H1 (cell line): ENCODE measurements around the gene CELSR1. TPM values are rescaled to one million over a fixed set of nuclear protein-coding genes. Genes with fewer than 3 reads are reported as not detected.

Experiments
- CHD2 ChIP-seq: IDR thresholded peaks from 2 replicates; pipeline ENCODE4 v1.6.1; 2012; ENCODE audit warnings: low read length, improper control_type of control experiment
- HDAC6 ChIP-seq: IDR thresholded peaks from one replicate; pipeline ENCODE4 v1.7.1; 2012; ENCODE audit warnings: low read depth, mild to moderate bottlenecking, inconsistent platforms, low read length, moderate library complexity
- SUZ12 ChIP-seq: fragments of 200-600 bp; sonication (generic); IDR thresholded peaks from 2 replicates; pipeline ENCODE4 v1.6.1; 2012; ENCODE audit warnings: mild to moderate bottlenecking, inconsistent platforms, low read length, moderate library complexity, mixed read lengths
- TAF1 ChIP-seq: IDR thresholded peaks from 2 replicates; pipeline ENCODE4 v1.6.1; 2011; ENCODE audit warnings: mild to moderate bottlenecking, low read depth, low read length
- polyA plus RNA-seq, 7 experiments: library from polyadenylated mRNA; depleted of rRNA in 3 of 7; stranded (reverse) in 5 of 7; unstranded in 2 of 7; fragments of >200 nt in 5 of 7; fragments of 200-250 nt in 2 of 7; gene quantifications; 1 replicate in 5 of 7; 2 replicates in 1 of 7; 4 replicates in 1 of 7; pipeline versions ENCODE4 v1.2.1 to v1.2.3, GENCODE V29; 2011 to 2013; ENCODE audit warnings: missing spikeins in 2 of 7, mixed read lengths in 2 of 7
- total RNA-seq: library from RNA; stranded (reverse); fragmentation: NEBNext Ultra II Directional; extraction: Animal tissue kit (Norgen Biotek cat#: 25700); gene quantifications from 2 replicates; pipeline ENCODE4 v1.2.1, GENCODE V29; 2021
- TF ChIP-seq, protein P1 (sequence below): fragments of 300-600 bp; sonication (generic); IDR thresholded peaks from 2 replicates; pipeline ENCODE4 v1.7.1; 2012; ENCODE audit warnings: low read length, moderate library complexity, mild to moderate bottlenecking, inconsistent platforms; ENCODE audit not compliant: insufficient replicate concordance
- TF ChIP-seq, protein P2 (sequence below), 3 experiments: IDR thresholded peaks; 1 replicate in 2 of 3; 2 replicates in 1 of 3; pipeline versions ENCODE4 v1.5.1 to v1.6.1; 2011; ENCODE audit warnings: low read length in 3 of 3, mild to moderate bottlenecking in 3 of 3, inconsistent platforms in 2 of 3, low read depth in 1 of 3, moderate library complexity in 1 of 3; ENCODE audit not compliant: insufficient read depth in 1 of 3; ENCODE audit errors: control extremely low read depth in 1 of 3
- TF ChIP-seq, protein P3 (sequence below): IDR thresholded peaks from 2 replicates; pipeline ENCODE4 v1.6.1; 2012; ENCODE audit warnings: inconsistent platforms

Gene CELSR1
- total and polyA plus RNA-seq, 2 of the 8 experiments (the other 6 are each of a cell fraction or from before 2014, with no cell fraction given), result 9.0 to 12.4 TPM

DNA sequence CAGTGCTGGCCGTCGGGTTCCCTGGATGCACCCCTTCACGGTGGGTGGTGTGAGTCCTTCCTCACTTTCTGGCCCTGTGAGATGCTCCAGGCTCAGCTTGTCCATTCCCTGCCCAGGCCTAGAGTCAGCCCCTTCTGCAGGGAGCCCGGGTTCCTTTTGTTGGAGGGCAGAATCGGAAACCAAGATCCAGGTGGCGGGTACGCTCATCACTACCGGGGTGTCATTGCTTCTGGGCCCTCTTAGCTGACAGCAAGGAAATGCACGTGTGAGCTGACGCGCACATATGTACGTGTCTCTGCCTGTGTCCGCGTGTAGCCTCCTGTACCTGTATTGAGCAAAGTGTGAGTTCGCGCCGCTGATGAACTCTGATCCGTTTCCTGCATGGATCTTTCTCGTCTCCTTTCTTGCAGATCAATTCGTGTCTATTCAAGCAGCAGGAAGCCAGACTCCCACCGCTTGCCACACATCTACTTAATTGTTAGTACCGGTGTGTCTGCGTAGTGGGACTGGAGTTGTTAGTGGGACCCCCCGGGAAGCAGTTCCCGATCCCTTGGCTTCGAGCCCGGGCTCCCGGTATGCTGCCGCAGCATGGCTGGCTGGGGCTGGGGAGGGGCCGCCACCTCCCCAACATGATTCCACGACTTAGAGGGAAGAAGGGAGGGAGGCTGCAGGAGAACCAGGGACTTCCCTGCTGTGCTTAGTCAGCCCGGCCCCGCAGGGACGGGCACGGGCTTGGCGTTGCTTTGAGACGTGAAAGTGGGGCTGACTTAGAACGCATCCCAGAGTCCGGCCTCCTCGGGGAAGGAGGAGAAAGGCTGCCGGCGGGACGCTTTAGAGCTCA is 46.9 kb upstream of the CELSR1 start (continued):
- TF ChIP-seq, protein P1, sequence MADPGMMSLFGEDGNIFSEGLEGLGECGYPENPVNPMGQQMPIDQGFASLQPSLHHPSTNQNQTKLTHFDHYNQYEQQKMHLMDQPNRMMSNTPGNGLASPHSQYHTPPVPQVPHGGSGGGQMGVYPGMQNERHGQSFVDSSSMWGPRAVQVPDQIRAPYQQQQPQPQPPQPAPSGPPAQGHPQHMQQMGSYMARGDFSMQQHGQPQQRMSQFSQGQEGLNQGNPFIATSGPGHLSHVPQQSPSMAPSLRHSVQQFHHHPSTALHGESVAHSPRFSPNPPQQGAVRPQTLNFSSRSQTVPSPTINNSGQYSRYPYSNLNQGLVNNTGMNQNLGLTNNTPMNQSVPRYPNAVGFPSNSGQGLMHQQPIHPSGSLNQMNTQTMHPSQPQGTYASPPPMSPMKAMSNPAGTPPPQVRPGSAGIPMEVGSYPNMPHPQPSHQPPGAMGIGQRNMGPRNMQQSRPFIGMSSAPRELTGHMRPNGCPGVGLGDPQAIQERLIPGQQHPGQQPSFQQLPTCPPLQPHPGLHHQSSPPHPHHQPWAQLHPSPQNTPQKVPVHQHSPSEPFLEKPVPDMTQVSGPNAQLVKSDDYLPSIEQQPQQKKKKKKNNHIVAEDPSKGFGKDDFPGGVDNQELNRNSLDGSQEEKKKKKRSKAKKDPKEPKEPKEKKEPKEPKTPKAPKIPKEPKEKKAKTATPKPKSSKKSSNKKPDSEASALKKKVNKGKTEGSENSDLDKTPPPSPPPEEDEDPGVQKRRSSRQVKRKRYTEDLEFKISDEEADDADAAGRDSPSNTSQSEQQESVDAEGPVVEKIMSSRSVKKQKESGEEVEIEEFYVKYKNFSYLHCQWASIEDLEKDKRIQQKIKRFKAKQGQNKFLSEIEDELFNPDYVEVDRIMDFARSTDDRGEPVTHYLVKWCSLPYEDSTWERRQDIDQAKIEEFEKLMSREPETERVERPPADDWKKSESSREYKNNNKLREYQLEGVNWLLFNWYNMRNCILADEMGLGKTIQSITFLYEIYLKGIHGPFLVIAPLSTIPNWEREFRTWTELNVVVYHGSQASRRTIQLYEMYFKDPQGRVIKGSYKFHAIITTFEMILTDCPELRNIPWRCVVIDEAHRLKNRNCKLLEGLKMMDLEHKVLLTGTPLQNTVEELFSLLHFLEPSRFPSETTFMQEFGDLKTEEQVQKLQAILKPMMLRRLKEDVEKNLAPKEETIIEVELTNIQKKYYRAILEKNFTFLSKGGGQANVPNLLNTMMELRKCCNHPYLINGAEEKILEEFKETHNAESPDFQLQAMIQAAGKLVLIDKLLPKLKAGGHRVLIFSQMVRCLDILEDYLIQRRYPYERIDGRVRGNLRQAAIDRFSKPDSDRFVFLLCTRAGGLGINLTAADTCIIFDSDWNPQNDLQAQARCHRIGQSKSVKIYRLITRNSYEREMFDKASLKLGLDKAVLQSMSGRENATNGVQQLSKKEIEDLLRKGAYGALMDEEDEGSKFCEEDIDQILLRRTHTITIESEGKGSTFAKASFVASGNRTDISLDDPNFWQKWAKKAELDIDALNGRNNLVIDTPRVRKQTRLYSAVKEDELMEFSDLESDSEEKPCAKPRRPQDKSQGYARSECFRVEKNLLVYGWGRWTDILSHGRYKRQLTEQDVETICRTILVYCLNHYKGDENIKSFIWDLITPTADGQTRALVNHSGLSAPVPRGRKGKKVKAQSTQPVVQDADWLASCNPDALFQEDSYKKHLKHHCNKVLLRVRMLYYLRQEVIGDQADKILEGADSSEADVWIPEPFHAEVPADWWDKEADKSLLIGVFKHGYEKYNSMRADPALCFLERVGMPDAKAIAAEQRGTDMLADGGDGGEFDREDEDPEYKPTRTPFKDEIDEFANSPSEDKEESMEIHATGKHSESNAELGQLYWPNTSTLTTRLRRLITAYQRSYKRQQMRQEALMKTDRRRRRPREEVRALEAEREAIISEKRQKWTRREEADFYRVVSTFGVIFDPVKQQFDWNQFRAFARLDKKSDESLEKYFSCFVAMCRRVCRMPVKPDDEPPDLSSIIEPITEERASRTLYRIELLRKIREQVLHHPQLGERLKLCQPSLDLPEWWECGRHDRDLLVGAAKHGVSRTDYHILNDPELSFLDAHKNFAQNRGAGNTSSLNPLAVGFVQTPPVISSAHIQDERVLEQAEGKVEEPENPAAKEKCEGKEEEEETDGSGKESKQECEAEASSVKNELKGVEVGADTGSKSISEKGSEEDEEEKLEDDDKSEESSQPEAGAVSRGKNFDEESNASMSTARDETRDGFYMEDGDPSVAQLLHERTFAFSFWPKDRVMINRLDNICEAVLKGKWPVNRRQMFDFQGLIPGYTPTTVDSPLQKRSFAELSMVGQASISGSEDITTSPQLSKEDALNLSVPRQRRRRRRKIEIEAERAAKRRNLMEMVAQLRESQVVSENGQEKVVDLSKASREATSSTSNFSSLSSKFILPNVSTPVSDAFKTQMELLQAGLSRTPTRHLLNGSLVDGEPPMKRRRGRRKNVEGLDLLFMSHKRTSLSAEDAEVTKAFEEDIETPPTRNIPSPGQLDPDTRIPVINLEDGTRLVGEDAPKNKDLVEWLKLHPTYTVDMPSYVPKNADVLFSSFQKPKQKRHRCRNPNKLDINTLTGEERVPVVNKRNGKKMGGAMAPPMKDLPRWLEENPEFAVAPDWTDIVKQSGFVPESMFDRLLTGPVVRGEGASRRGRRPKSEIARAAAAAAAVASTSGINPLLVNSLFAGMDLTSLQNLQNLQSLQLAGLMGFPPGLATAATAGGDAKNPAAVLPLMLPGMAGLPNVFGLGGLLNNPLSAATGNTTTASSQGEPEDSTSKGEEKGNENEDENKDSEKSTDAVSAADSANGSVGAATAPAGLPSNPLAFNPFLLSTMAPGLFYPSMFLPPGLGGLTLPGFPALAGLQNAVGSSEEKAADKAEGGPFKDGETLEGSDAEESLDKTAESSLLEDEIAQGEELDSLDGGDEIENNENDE, result no peak
- TF ChIP-seq, protein P2, sequence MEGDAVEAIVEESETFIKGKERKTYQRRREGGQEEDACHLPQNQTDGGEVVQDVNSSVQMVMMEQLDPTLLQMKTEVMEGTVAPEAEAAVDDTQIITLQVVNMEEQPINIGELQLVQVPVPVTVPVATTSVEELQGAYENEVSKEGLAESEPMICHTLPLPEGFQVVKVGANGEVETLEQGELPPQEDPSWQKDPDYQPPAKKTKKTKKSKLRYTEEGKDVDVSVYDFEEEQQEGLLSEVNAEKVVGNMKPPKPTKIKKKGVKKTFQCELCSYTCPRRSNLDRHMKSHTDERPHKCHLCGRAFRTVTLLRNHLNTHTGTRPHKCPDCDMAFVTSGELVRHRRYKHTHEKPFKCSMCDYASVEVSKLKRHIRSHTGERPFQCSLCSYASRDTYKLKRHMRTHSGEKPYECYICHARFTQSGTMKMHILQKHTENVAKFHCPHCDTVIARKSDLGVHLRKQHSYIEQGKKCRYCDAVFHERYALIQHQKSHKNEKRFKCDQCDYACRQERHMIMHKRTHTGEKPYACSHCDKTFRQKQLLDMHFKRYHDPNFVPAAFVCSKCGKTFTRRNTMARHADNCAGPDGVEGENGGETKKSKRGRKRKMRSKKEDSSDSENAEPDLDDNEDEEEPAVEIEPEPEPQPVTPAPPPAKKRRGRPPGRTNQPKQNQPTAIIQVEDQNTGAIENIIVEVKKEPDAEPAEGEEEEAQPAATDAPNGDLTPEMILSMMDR (IDR thresholded peaks at IDR 0.05; ENCODE audit: control extremely low read depth in 1 of 3, insufficient read depth in 1 of 3, low read depth in 1 of 3, low read length in 3 of 3), result no peak
- TF ChIP-seq, protein P3, sequence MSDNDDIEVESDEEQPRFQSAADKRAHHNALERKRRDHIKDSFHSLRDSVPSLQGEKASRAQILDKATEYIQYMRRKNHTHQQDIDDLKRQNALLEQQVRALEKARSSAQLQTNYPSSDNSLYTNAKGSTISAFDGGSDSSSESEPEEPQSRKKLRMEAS, result no peak
- TF ChIP-seq TAF1, result no peak
- TF ChIP-seq HDAC6, result no peak
- no peak for TF ChIP-seq SUZ12
- TF ChIP-seq CHD2, result no peak
